HL-60 (cell line): ENCODE measurements around the gene PKP4.

Experiments
- TF ChIP-seq, protein P1 (sequence below): IDR thresholded peaks from one replicate; pipeline ENCODE4 v1.5.1; 2011; ENCODE audit warnings: low read length, control low read depth, inconsistent platforms; ENCODE audit not compliant: insufficient read depth
- TF ChIP-seq, protein P2 (sequence below): IDR thresholded peaks from 2 replicates; pipeline ENCODE4 v1.6.1; 2012; ENCODE audit warnings: low read depth; ENCODE audit not compliant: insufficient replicate concordance

DNA sequence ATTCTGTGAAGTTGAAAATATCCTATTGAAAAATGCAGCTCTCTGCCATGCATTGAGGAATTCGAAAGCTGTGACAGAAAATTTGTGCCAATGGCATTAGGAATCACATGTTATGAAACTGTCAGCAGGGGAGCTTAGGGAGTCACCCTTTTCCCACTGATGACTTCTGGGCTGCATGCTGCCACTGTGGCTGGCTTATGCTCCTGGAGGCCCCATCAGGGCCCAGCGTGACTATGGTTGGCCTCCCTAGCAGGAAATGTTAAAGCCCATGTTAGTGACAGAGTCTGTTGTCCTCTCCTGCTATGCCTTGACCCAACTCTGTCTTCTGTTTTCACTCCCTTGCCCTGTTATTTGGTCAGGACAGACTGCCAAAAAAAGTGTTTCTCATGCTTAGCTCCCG, 198.9 kb downstream of the PKP4 start:
- TF ChIP-seq, protein P1, sequence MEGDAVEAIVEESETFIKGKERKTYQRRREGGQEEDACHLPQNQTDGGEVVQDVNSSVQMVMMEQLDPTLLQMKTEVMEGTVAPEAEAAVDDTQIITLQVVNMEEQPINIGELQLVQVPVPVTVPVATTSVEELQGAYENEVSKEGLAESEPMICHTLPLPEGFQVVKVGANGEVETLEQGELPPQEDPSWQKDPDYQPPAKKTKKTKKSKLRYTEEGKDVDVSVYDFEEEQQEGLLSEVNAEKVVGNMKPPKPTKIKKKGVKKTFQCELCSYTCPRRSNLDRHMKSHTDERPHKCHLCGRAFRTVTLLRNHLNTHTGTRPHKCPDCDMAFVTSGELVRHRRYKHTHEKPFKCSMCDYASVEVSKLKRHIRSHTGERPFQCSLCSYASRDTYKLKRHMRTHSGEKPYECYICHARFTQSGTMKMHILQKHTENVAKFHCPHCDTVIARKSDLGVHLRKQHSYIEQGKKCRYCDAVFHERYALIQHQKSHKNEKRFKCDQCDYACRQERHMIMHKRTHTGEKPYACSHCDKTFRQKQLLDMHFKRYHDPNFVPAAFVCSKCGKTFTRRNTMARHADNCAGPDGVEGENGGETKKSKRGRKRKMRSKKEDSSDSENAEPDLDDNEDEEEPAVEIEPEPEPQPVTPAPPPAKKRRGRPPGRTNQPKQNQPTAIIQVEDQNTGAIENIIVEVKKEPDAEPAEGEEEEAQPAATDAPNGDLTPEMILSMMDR: no peak
- TF ChIP-seq, protein P2, sequence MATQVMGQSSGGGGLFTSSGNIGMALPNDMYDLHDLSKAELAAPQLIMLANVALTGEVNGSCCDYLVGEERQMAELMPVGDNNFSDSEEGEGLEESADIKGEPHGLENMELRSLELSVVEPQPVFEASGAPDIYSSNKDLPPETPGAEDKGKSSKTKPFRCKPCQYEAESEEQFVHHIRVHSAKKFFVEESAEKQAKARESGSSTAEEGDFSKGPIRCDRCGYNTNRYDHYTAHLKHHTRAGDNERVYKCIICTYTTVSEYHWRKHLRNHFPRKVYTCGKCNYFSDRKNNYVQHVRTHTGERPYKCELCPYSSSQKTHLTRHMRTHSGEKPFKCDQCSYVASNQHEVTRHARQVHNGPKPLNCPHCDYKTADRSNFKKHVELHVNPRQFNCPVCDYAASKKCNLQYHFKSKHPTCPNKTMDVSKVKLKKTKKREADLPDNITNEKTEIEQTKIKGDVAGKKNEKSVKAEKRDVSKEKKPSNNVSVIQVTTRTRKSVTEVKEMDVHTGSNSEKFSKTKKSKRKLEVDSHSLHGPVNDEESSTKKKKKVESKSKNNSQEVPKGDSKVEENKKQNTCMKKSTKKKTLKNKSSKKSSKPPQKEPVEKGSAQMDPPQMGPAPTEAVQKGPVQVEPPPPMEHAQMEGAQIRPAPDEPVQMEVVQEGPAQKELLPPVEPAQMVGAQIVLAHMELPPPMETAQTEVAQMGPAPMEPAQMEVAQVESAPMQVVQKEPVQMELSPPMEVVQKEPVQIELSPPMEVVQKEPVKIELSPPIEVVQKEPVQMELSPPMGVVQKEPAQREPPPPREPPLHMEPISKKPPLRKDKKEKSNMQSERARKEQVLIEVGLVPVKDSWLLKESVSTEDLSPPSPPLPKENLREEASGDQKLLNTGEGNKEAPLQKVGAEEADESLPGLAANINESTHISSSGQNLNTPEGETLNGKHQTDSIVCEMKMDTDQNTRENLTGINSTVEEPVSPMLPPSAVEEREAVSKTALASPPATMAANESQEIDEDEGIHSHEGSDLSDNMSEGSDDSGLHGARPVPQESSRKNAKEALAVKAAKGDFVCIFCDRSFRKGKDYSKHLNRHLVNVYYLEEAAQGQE: no peak
